Spleen (tissue), 7 donors: ENCODE measurements around the gene CA10.

Source experiments
- POLR2A ChIP-seq, 3 donors: fragments of 450-650 bp; IDR thresholded peaks; one replicate each; pipeline ENCODE4 v1.5.1; 2017; ENCODE audit warnings: antibody characterized with exemption in 3 of 3, mild to moderate bottlenecking in 1 of 3
- TF ChIP-seq, protein P1 (sequence below), 11 experiments: fragments of 200-600 bp in 7 of 11; fragments of 450-650 bp in 4 of 11; sonication (generic) in 4 of 11; IDR thresholded peaks in 8 of 11; conservative IDR thresholded peaks in 3 of 11; 1 replicate in 7 of 11; 2 replicates in 4 of 11; pipeline versions ENCODE4 v1.4.0 to v1.8.0; 2016 to 2021; ENCODE audit warnings: antibody characterized with exemption in 11 of 11, inconsistent platforms in 4 of 11, mild to moderate bottlenecking in 1 of 11
- donor health status: DM: no; HTN: no; CAD: no; lungs with moderate emphysema.
- donor health status: DM: no; HTN: no; CAD: no.
- donor health status: DM: no; HTN: no; CAD: no.

DNA sequence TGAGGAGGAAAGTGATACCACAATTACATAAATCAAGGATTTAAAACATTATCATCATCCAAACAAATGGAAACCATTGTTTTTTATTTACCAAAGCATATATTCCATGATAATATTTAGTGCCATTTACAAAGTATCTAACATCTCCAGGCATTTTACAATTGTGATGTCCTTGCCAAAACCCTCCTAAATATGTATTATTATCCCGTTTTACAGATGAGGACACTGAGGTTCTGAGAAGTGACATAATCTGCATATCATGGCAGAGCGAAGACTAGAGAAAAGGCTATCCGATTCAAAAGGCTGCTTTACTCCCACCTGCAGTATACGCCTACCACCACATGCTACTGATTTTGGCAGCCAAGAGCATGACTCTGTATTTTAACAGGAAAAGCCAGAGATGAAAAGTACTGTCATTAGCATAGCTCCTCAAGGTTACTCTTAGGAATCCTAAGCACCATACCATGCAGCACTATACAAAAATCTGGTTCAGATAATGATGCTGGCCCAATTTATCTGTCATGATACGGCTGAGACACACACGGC lies 301.4 kb downstream of the CA10 start:
- TF ChIP-seq, protein P1, sequence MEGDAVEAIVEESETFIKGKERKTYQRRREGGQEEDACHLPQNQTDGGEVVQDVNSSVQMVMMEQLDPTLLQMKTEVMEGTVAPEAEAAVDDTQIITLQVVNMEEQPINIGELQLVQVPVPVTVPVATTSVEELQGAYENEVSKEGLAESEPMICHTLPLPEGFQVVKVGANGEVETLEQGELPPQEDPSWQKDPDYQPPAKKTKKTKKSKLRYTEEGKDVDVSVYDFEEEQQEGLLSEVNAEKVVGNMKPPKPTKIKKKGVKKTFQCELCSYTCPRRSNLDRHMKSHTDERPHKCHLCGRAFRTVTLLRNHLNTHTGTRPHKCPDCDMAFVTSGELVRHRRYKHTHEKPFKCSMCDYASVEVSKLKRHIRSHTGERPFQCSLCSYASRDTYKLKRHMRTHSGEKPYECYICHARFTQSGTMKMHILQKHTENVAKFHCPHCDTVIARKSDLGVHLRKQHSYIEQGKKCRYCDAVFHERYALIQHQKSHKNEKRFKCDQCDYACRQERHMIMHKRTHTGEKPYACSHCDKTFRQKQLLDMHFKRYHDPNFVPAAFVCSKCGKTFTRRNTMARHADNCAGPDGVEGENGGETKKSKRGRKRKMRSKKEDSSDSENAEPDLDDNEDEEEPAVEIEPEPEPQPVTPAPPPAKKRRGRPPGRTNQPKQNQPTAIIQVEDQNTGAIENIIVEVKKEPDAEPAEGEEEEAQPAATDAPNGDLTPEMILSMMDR (IDR thresholded peaks at IDR 0.05 in 8 of 11, conservative IDR thresholded peaks at IDR 0.05 in 3 of 11), result no peak
- TF ChIP-seq POLR2A (IDR thresholded peaks at IDR 0.05), result no peak
